HG03103 (cell line): ENCODE results near the gene TRAPPC12.
"Not testable (repeated sequence)": the region's sequence is repeated elsewhere in the genome, so short reads cannot be mapped to it uniquely, and the experiment has no call there.

Source experiments
- ATAC-seq: cut with Tn5 transposase; IDR thresholded peaks from one replicate; pipeline ENCODE4 v1.9.1; 2021; ENCODE audit warnings: low read depth; ENCODE audit not compliant: unreplicated experiment

TRAPPC12 gene

DNA sequence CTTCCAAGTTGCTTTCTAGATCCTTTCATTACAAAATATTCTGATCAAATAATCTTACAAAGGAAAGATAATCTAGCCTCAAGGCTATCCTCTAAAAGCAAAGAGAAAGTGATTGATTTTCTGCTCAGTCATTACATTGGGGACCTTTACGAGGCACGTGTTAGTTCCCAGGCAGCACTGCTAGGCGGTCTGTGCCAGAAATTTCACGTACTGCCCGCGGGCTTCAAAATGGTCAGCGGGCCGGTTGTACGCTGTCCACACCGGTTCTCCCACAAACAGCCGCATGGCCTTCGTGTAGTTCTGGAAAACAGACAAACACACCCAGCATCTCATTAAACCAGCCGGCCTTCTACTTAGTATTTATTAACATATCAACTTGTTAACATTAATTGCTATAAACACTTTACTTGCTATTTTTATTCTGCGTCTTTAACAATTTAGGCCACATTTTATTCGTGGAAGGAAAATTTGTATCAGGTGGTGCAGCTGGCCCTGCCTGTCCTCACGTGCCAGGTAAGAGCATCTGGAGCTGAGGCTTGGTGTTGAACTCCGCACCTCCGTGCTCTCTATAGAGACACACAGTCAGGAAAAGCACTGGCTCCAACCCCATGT is 119.4 kb downstream of the TRAPPC12 start:
- no peak for ATAC-seq

DNA sequence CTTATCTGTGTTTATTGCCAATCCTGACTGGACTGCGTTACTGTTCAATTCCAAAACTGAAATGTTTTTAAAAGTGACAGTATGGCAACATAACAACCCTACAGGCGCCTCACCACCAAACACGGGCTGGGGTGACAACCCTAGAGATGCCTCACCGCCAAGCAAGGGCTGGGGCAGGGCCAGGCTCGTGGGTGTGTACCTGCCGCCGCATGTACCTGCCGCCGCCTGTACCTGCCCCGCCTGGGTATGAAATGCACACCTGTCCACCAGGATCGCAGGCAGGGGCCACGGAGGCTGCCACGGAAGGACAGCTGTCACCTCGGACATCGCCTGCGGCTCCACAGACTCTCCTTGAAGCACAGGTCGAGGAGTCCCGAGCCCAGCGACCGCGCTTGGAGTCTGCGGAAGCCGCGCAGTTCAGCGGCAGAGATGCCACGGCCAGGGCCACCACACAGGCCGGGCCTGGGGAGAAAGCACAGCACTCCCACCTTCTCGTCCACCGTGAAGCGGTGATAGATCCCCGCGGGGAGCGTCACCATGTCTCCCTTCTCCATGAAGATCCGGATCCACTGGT is 120.9 kb downstream of the TRAPPC12 start:
- no peak for ATAC-seq

DNA sequence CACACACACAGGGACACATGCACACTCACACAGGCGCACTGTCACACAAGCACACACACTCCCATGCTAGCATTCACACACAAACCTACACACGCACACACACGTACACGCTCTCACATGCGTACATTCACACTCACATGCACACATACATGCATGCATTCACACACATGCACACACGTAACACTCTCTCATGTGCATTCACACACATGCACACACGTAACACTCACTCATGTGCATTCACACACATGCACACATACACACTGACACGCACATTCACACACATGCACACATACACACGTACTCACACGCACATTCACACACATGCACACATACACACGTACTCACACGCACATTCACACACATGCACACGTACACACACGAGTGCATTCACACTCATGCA is 123.6 kb downstream of the TRAPPC12 start:
- ATAC-seq = no peak

DNA sequence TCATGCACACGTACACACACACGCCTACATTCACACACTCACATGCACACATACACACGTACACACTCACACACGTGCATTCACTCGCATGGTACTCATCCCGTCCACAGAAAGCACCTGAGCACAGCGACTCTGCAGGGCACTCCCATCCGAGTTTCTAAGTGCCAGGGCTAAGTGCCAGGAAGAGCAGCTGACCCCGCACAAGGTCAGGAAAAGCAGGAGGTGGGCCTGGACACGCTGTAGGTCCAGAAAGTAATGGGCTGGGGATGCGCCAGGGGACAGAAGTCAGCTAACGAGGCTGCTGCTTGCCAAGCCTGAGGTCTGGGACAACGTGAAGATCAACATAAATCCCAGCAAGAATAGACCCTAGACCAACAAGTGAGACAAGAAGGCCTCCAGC is 124.0 kb downstream of the TRAPPC12 start:
- ATAC-seq = no peak

DNA sequence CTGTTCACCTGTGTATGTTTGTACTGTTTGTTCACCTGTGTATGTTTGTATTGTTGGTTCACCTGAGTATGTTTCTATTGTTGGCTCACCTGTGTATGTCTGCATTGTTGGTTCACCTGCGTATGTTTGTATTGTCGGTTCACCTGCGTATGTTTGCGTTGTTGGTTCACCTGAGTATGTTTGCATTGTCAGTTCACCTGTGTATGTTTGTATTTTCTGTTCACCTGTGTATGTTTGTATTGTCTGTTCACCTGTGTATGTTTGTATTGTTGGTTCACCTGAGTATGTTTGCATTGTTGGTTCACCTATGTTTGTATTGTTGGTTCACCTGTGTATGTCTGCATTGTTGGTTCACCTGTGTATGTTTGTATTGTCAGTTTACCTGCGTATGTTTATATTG is 125.2 kb downstream of the TRAPPC12 start:
- no peak for ATAC-seq

DNA sequence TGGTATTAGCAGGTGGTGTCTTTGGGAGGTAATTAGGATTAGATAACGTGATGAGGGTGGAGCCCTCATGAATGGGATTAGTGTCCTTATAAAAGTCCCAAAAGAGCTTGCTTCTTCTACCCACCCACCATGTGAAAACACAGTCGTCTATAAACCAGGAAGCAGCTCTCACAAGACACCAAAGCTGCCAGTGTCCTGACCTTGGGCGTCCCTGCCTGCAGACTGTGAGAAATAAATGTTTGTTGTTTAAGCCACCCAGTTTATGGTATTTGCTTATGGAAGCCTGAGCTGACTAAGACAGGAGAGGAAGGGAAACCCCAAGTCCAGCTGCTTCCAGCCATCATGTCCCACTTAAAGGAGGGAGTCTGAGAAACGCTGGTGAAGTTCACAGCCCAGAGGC is 126.3 kb downstream of the TRAPPC12 start:
- ATAC-seq = no peak

DNA sequence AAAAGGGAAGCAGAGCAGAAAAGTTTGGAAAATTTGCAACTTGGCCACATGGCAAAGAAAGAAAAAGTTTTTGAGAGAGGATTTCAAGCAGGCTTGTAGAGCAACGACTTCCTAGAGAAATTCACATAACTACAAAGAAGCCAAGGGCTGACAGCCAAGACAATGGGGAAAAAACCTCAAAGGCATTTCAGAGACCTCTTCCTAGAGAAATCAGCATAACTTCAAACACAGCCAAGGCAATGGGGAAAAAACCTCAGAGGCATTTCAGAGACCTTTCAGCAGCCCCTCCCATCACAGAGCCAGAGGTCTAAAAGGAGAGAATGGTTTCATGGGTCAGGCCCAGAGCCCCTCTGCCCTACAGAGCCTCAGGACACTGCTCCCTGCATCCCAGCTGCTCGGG is 132.6 kb downstream of the TRAPPC12 start:
- no peak for ATAC-seq

DNA sequence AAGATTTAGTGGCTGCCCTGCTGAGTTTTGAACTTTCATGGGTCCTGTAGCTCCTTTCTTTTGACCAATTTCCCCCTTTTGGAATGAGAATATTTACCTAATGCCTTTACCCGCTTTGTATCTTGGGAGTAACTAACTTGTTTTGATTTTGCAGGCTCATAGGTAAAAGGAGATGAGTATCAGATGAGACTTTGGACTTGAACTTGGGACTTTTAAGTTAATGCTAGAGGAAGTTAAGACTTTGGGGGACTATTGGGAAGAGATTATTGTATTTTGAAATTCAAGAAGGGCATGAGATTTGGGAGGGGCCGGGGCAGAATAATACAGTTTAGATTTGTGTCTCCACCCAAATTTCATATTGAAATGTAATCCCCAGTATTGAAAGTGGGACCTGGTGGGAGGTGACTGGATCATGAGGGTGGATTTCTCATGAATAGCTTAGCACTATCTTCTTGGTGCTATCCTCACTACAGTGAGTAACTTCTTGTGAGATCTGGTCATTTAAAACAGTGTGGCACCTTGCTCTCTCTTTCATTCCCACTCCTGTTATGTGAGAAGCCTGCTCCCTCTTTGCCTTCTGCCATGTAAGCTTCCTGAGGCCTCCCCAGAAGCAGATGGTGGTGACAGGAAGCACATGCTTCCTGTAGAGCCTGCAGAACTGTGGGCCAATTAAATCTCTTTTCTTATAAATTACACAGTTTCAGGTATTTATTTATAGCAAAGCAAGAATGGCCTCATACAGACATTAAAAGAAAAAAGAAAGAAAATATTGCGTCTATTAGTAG is 133.7 kb downstream of the TRAPPC12 start:
- ATAC-seq = no peak

DNA sequence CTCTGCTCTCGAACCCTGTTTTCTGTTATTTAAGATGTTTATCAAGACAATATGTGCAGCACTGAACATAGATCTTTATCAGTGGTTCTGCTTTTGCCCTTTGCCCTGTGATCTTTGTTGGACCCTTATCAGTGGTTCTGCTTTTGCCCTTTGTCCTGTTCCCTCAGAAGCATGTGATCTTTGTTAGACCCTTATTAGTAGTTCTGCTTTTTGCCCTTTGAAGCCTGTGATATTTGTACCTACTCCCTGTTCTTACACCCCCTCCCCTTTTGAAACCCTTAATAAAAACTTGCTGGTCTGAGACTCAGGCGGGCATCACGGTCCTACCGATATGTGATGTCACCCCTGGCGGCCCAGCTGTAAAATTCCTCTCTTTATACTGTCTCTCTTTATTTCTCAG is 135.9 kb downstream of the TRAPPC12 start:
- ATAC-seq = not testable (repeated sequence)

DNA sequence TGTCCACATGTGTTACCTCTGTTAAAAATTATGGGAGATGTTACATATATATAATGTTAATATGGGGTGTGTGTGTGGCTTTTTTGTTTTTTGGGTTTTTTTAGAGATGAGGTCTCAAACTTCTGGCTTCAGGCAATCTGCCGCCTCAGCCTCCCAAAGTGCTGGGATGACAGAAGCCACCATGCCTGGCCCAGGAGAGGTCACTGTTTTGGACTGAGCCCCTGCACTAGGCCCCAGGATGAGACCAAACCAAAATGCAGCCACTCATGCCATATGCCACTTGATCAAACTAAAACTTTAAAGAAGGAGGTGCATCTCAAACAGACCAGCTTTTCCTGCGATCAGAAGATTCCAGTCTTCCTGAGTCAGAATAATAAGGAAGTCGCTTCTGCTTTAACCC is 137.3 kb downstream of the TRAPPC12 start:
- no peak for ATAC-seq

DNA sequence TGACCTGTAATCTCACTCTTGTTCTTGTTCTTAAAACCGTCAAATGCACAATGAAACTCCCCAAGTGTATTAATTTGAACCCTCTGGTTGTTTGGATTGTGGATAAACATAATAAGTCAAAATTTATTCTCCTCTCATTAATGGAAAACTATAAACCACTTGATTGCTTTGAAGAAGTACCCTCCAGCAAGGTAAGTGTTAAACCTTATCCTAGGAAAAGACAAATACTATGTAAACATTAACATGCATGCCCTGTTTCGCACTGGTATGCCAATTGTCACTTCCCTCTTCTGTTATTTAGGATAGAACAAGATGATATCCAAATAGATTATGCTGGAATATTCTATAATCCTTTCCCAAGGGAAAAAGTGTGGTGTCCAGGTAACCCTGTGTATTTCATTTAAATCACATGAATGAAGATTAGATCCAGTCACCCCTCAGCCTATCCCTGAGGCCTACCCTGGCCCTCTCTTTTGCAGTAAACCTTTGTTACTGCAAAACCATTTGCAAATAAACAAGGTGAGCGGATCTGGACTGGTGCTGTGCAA is 138.5 kb downstream of the TRAPPC12 start:
- ATAC-seq = no peak

DNA sequence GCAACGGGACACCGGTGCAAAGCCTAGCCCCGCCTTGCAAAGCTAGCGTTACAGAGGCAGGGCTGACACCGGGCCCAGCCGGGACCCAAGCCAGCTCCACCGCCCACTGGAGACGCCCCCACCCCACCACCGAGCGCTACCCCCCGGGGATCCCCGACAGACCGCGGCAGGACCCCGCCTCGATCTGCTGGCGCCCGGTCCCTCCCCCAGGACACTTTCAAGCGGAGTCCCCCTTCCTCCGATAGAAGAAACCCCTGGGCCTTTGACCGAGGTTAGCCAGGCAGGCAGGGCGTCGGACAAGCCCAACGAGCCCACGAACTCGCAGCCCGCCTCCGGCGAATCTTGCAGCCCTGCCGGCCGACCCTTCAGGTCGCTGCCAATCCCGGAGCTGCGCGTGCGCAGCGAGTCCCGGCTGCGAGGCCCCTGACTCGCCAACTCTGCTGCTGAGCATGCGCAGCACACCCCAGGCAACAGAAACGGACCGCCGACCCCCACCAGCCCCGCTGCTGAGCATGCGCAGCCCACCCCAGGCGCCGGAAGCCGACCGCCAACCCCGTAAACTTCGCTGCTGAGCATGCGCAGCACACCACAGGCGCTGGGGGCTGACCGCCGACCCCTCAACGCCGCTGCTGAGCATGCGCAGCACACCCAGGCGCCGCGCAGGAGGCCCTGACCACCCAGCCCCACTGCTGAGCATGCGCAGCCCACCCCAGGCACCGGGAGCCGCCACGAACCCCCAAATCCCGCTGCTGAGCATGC is 139.2 kb downstream of the TRAPPC12 start:
- ATAC-seq = peak; percentile 67

DNA sequence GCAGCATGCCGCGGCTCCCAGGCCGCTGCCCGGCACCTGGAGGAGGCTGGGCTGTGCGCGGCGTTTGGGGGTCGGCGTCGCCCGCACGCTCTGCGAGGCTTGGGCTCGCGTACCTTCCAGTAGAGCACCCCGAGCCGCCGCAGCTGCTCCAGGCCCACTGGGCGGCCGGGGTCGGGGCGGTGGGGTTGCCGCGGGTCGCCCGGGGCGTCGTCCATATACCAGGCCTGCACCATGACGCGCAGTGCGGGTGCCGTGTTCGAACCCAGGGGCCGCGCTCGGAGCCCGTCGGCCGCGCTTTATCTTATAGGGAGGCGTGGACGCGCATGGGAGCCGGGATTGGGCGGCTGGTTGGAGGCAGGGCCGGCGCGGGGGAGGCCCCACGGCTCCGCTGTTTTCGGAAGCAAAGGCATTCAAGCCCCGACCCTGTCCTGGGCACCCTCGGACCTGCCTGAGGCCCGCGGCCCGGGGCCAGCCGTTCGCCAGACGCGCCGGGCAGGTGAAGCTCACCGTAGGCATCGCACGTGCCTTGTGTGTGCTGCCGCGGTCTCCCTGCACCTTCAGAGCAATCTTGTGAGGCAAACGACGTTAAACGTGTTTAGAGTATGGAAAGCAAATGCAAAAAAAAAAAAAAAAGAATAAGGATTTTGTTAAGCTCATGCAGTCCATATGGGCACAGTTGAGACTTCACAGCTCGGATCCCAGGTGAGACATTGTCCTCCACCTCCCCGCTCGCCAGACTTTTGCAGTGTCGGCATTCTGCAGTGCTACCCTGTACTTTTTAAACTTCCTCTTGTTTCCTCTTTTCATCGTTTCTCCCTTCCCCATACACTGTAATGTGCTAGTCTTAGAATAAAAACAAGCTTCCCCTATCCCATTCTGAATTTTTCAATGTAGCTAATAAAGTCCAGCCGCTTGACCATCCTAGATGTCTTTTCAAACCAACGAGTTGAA is 140.0 kb downstream of the TRAPPC12 start, which contains the start of gene ADI1:
TSS of gene ADI1 (minus strand) at position 277 of the 951 bp plus-strand sequence. CDS start at position 233, 44 bp downstream.
- ATAC-seq = peak; percentile 53

DNA sequence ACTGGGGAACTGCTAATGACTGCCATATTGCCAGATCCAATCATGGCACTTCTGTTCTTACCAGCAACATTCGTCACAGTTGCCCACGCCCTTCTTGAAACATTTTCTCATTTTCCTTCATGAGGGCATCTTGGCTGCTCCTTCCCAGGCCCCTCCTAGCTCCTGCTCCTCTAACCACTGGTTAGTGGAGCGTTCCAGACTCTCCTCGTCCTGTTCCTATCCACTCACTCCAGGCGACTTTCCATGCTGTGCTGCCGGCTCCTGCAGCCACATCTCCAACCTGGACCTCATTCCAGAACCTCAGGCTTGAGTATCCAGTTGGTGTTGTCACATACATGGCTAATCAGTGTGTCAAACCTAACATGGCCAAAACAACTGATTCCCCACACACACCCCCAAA is 141.1 kb downstream of the TRAPPC12 start:
- ATAC-seq = no peak

DNA sequence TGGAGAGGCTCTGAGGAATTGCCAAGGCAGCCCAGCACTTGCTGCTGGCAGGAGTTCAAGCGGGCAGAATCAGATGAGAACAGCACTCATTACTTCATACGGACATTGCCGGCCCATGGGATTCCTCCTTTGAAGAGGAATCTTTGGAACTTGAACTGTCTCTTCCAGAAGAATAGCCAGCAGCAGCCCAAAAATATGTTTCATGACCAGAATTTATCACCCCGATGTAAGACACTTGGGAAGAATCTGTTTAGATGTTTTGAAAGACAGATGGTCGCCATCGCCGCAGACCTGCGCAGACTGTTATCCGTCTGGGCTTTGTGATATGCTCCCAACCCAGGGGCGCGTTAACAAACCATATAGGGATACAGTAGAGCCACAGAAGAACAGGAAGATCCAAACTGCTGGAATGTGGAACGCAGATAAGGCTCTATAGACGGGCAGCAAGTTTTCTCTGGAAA is 143.5 kb downstream of the TRAPPC12 start:
- ATAC-seq = no peak

DNA sequence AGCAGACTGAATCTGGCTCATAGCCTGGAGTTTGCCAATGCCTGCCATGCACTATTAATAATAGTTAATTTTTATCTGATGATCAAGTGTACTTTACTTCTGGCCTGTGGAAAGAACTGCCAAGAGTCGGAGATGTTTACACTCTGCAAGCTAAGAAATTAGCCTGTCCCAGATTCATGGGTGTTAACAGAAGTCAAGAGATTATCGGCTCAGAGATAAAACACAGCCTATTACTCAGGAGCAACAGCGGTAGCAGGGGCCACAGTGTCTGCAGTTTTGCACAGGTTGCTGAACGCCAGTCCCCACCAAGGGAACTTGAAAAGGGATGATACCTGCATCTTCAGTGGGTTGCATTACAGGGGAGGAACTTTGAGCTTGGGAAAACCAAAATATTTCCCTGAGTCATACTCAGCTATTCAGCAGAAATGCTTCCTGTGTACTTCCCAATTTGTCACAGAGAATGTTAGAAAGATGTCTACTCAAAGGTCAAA is 144.1 kb downstream of the TRAPPC12 start:
- no peak for ATAC-seq

DNA sequence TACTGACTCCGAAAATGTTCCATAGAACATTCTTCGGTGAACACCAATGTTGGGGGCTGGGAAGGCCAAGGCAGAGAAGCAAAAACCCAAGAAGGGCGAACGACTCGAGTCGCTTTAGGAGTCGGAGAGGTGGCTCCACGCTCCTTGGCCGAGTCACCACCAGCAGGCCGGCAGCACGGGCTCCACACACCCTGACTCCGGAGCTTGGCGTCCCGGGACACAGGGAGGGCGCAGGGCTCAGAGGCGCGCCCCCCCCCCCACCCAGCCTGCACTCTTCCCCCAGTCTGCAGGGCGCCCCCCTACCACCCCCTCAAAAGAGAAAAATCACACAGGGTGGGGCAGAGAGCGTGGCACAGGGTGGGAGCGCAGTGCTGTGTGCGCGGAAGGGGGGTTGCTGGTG is 147.4 kb downstream of the TRAPPC12 start:
- no peak for ATAC-seq

DNA sequence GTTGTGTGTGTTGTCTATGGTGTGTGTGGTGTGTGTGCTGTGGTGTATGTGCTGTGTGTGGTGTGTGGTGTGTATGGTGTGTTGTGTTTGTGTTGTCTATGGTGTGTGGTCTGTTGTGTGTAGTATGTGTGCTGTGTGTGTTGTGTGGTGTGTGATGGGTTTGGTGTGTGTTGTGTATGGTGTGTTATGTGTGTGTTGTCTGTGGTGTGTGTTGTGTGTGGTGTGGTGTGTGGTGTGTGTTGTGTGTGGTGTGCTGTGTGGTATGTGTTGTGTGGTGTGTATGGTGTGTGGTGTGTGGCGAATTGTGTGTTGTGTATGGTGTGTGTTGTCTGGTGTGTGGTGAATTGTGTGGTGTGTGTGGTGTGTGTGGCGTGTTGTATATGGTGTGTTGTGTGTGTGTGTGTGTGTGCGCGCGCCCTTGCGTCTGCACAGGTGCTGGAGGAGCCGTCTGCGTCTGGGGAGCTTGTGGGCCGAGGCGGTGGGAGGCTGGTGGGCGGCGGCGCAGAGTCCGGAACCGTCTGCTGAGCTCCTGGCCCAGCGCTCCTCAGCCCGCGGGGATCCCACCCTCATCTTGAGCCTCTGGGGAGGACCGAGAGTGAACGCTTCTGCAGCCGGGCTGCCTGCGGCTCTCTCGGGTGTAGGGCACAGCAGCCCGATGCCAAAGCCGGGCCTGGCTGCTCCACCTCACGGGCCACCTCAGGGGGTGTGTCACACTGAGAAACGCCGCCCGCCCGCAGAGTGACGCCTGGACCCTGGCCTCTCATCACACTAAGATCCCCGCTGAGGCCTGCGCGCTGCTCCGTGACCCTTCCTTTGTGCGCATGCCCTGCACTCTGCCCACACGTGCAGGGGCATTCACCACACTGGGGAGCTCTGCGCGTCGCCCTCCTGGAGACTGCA is 148.6 kb downstream of the TRAPPC12 start:
- no peak for ATAC-seq
